HG03095 (cell line): ENCODE results near the gene KLRD1.
A peak's percentile ranks its signal among the peaks of the same experiment; 100 is the strongest.
"Not testable (repeated sequence)": the region's sequence is repeated elsewhere in the genome, so short reads cannot be mapped to it uniquely, and the experiment has no call there.

Source experiments
- ATAC-seq: cut with Tn5 transposase; IDR thresholded peaks from one replicate; pipeline ENCODE4 v1.9.1; 2021; ENCODE audit warnings: moderate library complexity; ENCODE audit not compliant: unreplicated experiment

KLRD1 gene

GRCh38 chr12:10336196-10336595 lies 28.5 kb downstream of the KLRD1 start:
- ATAC-seq, result not testable (repeated sequence)

GRCh38 chr12:10338470-10338869 lies 30.8 kb downstream of the KLRD1 start:
- ATAC-seq, result not testable (repeated sequence)

- no peak for ATAC-seq
These were observed 31.6 kb downstream of the KLRD1 start for GRCh38 chr12:10339053-10339840.

- ATAC-seq, result not testable (repeated sequence)
These were observed 33.3 kb downstream of the KLRD1 start for GRCh38 chr12:10340946-10341345.

GRCh38 chr12:10341892-10342509 lies 34.3 kb downstream of the KLRD1 start:
- ATAC-seq, result no peak

- ATAC-seq, result not testable (repeated sequence)
These were observed 43.8 kb downstream of the KLRD1 start for GRCh38 chr12:10351457-10351856.

- ATAC-seq, result no peak
These were observed 46.4 kb downstream of the KLRD1 start for GRCh38 chr12:10354071-10354470.

GRCh38 chr12:10354502-10354901 lies 46.8 kb downstream of the KLRD1 start:
- no peak for ATAC-seq

- ATAC-seq, result no peak
These were observed 50.5 kb downstream of the KLRD1 start for GRCh38 chr12:10358131-10358530.

GRCh38 chr12:10358969-10359368 lies 51.3 kb downstream of the KLRD1 start:
- ATAC-seq, result no peak

GRCh38 chr12:10361084-10361483 lies 53.4 kb downstream of the KLRD1 start:
- no peak for ATAC-seq

- no peak for ATAC-seq
These were observed 54.0 kb downstream of the KLRD1 start for GRCh38 chr12:10361622-10362021.

- ATAC-seq, result no peak
These were observed 54.7 kb downstream of the KLRD1 start for GRCh38 chr12:10362325-10362724.

- ATAC-seq, result no peak
These were observed 55.4 kb downstream of the KLRD1 start for GRCh38 chr12:10362828-10363657.

GRCh38 chr12:10363658-10363913 lies 55.9 kb downstream of the KLRD1 start:
- ATAC-seq, result no peak

- peak; percentile 91 for ATAC-seq
These were observed 56.5 kb downstream of the KLRD1 start for GRCh38 chr12:10363914-10364814.

- ATAC-seq, result peak; percentile 40
These were observed 57.3 kb downstream of the KLRD1 start for GRCh38 chr12:10364815-10365622.

GRCh38 chr12:10365696-10366405 lies 58.2 kb downstream of the KLRD1 start:
- ATAC-seq, result no peak

- no peak for ATAC-seq
These were observed 59.2 kb downstream of the KLRD1 start for GRCh38 chr12:10366875-10367274.
